RWPE2 (cell line): ENCODE results near the gene ZNF384.

ENCODE experiments used
- ATAC-seq: fragments of 200-7000 bp; cut with Tn5 transposase; 3 replicates; pipeline ENCODE4 v1.9.1; 2021; ENCODE audit warnings: low read depth
- DNase-seq: peaks from one replicate; pipeline ENCODE4 v3.0.0-alpha.2; 2020; ENCODE audit warnings: low spot score
- H3K27ac ChIP-seq: fragments of 450-650 bp; 2 replicates; pipeline ENCODE4 v1.5.1; 2017; ENCODE audit warnings: mild to moderate bottlenecking; ENCODE audit not compliant: poor library complexity, severe bottlenecking
- H3K27me3 ChIP-seq: fragments of 250-450 bp; sonication (Bioruptor Pico); 2 replicates; pipeline ENCODE4 v1.5.1; 2021; ENCODE audit warnings: mild to moderate bottlenecking, moderate library complexity; ENCODE audit not compliant: insufficient read depth, poor library complexity, severe bottlenecking
- H3K36me3 ChIP-seq: fragments of 250-450 bp; sonication (Bioruptor Pico); 2 replicates; pipeline ENCODE4 v1.5.1; 2020; ENCODE audit warnings: low read depth, mild to moderate bottlenecking, moderate library complexity
- H3K4me1 ChIP-seq: fragments of 250-450 bp; sonication (Bioruptor Pico); 2 replicates; pipeline ENCODE4 v1.5.1; 2021; ENCODE audit warnings: mild to moderate bottlenecking, moderate library complexity; ENCODE audit not compliant: insufficient read depth, poor library complexity, severe bottlenecking
- H3K4me3 ChIP-seq: fragments of 250-450 bp; sonication (Bioruptor Pico); 2 replicates; pipeline ENCODE4 v1.5.1; 2021; ENCODE audit warnings: mild to moderate bottlenecking, moderate library complexity; ENCODE audit not compliant: severe bottlenecking
- H3K9me3 ChIP-seq: fragments of 250-450 bp; sonication (Bioruptor Pico); 2 replicates; pipeline ENCODE4 v1.5.1; 2021; ENCODE audit warnings: mild to moderate bottlenecking, moderate library complexity; ENCODE audit not compliant: severe bottlenecking
- TF ChIP-seq, protein P1 (sequence below): fragments of 450-650 bp; IDR thresholded peaks from one replicate; pipeline ENCODE4 v1.5.1; 2017; ENCODE audit warnings: mild to moderate bottlenecking, moderate library complexity; ENCODE audit not compliant: poor library complexity, severe bottlenecking

The ZNF384 gene

DNA sequence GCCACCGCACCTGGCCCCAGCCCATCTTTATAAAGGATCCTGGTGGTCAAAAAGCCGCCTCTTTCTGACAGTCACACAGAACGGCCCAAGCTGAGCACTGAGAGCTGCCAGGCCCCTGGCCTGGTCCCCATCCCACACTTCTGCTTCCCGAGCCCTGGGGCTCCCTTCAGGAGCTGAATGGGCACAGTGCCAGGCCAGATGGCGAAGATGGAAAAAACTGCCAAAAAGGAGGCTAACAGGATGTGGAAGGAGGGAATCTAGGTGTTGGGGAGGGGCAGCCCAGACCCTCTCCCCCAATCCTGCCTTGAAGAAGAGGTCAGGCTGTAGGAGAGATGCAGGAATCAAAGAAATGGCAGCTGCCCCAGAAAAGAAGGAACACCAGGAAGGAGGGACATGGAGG is 58.4 kb downstream of the ZNF384 start:
- Histone ChIP-seq H3K36me3 (0 out of 2 replicates have a peak, but pooled peaks cover 3% of the 10 kb centered on the region), H3K4me3 (no peak overlapping the region), H3K4me1 (peaks cover 4% of the 10 kb centered on the region), H3K27me3 (no peaks in the 10 kb centered on the region), H3K9me3 (no peaks in the 10 kb centered on the region), H3K27ac (no peak overlapping the region)
- TF ChIP-seq, protein P1, sequence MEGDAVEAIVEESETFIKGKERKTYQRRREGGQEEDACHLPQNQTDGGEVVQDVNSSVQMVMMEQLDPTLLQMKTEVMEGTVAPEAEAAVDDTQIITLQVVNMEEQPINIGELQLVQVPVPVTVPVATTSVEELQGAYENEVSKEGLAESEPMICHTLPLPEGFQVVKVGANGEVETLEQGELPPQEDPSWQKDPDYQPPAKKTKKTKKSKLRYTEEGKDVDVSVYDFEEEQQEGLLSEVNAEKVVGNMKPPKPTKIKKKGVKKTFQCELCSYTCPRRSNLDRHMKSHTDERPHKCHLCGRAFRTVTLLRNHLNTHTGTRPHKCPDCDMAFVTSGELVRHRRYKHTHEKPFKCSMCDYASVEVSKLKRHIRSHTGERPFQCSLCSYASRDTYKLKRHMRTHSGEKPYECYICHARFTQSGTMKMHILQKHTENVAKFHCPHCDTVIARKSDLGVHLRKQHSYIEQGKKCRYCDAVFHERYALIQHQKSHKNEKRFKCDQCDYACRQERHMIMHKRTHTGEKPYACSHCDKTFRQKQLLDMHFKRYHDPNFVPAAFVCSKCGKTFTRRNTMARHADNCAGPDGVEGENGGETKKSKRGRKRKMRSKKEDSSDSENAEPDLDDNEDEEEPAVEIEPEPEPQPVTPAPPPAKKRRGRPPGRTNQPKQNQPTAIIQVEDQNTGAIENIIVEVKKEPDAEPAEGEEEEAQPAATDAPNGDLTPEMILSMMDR, result no peak
- DNase-seq (no peak), ATAC-seq (no peak)

DNA sequence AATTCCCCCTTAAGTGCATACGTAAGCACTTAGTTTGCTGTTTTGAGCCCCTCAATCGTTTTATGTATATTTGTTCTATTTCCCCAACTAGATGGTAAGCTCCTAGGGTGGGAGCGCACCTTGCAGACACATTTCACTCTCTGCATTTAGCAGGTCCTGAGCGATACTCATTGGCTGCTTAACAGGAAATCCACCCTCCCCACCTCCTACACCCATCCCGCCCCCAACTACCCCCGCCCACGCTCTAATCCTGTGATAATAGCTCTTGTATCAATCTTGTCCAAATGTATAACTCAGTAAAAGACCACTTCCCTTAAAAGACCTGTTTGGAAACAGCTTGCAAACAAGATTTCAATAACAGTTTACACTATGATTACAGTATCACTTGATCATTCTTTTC is 61.6 kb downstream of the ZNF384 start:
- Histone ChIP-seq H3K9me3 (no peaks in the 10 kb centered on the region), H3K36me3 (0 out of 2 replicates have a peak, but pooled peaks cover 3% of the 10 kb centered on the region), H3K4me3 (no peak overlapping the region), H3K27ac (no peak overlapping the region), H3K4me1 (no peaks in the 10 kb centered on the region), H3K27me3 (no peaks in the 10 kb centered on the region)
- DNase-seq (no peak), ATAC-seq (no peak)
- TF ChIP-seq, protein P1, result no peak

DNA sequence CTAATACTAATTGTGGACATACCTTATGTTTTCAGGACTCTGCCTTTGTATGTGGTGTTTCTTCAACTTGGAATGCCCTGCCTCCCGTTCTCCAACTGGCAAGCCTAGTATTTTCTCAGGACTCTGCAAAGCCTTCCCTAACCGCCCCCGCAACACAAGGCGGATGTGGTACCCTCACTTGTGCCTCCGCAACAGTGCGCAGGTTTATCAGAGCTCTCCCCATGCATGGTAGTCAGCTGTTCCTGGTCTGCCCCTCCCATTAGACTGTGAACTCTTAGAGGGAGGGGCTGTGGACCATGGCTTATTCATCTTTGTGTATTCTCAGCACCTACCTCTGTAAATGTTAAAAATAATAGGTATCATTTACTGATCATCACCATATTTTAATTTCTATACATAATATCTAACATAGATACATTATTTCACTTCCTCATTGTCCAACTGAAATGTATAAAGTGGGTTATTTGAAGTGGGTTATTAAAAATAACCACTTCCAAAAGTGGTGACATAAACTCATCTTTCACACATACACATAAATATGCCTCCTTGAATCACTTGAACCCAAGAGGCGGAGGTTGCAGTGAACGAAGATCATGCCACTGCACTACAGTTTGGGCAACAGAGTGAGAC is 62.4 kb downstream of the ZNF384 start:
- no peak overlapping the region for H3K4me3 ChIP-seq

DNA sequence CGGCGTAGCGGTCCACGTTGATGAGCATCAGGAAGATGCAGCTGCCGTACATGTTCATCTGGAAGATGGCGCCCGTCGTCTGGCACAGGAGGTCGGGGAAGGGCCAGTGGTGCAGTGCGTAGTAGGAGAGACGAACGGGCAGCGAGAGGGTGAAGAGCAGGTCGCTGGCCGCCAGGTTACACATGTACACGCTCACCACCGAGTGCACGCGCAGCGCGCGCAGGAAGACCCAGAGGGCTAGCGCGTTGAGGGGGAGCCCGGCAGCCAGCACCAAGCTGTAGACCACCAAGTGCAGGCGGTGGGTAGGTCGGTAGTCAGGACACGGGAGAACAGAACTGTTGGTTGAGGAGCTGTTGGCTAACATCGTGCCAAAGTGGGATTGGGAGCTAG is 68.3 kb downstream of the ZNF384 start:
- no peak overlapping the region for H3K27ac ChIP-seq
- DNase-seq (no peak), ATAC-seq (no peak)
- H3K4me3 ChIP-seq, result no peak overlapping the region
- no peaks in the 10 kb centered on the region for H3K9me3 ChIP-seq
- H3K4me1 ChIP-seq, result no peaks in the 10 kb centered on the region
- peaks cover 6% of the 10 kb centered on the region for H3K36me3 ChIP-seq
- TF ChIP-seq, protein P1, result no peak
- no peaks in the 10 kb centered on the region for H3K27me3 ChIP-seq

More for the DNA sequence above, 62.4 kb downstream of the ZNF384 start:
- TF ChIP-seq, protein P1, result no peak
- Histone ChIP-seq H3K27ac (no peak overlapping the region), H3K9me3 (no peaks in the 10 kb centered on the region), H3K4me1 (no peaks in the 10 kb centered on the region), H3K36me3 (0 out of 2 replicates have a peak, but pooled peaks cover 3% of the 10 kb centered on the region), H3K27me3 (no peaks in the 10 kb centered on the region)
- no peak for ATAC-seq
- no peak for DNase-seq

DNA sequence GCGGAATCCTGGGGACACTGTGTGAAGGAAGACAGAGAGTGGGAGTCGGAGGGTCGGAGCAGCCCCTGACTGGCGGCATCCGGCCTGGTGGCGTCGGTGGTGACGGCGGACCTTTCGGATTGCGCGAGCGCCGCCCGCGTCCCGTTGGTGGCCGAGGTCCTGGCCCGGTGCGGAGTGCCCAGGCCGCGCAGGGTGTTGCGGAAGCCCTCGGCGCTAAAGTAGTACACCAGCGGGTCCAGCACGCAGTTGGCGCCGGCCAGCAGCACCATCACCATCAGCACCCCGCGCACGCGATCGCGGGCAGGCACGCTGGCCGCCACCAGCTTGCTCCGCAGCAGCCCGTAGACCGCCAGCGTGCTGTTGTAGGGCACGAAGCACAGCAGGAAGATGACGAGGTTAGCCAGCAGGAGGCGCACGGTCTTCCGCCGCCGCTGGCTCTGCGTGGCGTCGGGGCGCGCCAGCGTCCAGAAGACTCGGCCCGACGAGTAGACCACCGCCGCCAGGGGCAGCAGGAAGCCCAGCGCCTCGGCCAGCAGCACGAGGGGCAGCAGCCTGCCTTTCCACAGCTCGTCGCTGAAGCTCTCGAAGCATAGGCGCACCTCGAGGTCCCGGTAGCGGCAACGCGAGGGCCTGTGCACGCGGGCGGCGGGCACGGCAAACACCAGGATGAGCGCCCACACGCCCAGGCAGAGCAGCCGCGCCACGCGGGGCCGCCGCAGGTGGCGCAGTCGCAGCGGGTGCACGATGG is 68.9 kb downstream of the ZNF384 start:
- ATAC-seq (no peak), DNase-seq (no peak)
- Histone ChIP-seq H3K4me1 (no peaks in the 10 kb centered on the region), H3K4me3 (no peak overlapping the region), H3K36me3 (peaks cover 6% of the 10 kb centered on the region), H3K27ac (no peak overlapping the region), H3K9me3 (no peaks in the 10 kb centered on the region), H3K27me3 (no peaks in the 10 kb centered on the region)
- TF ChIP-seq, protein P1, result no peak
